Ovary (tissue), 9 donors: ENCODE results near the gene MYO1C. TPM values are rescaled to one million over a fixed set of nuclear protein-coding genes. Genes with fewer than 3 reads are reported as not detected.

Source experiments
- DNase-seq, 5 donors: peaks; one replicate each; pipeline ENCODE4 v3.0.0-alpha.2; 2019 to 2020
- H3K27ac ChIP-seq, 2 donors: fragments of 200-600 bp; one replicate each; pipeline versions ENCODE4 v1.5.1 to v1.8.0; 2019 to 2022
- H3K27me3 ChIP-seq: fragments of 200-600 bp; one replicate; pipeline ENCODE4 v1.8.0; 2022
- H3K36me3 ChIP-seq: fragments of 200-600 bp; sonication (generic); one replicate; pipeline ENCODE4 v1.5.1; 2019
- H3K4me1 ChIP-seq: one replicate; pipeline ENCODE4 v1.8.1; 2013; ENCODE audit warnings: mild to moderate bottlenecking, moderate library complexity; ENCODE audit not compliant: insufficient read depth
- H3K4me3 ChIP-seq: fragments of 200-600 bp; sonication (generic); one replicate; pipeline ENCODE4 v1.5.1; 2017
- H3K9me3 ChIP-seq, 2 donors: fragments of 200-600 bp in 1 of 2; sonication (generic) in 1 of 2; one replicate each; pipeline versions ENCODE4 v1.5.1 to v1.8.1; 2013 to 2019; ENCODE audit warnings: mild to moderate bottlenecking in 1 of 2, moderate library complexity in 1 of 2
- EP300 ChIP-seq: sonication (generic); formaldehyde crosslinking; IDR thresholded peaks from one replicate; pipeline ENCODE4 v1.6.1; 2017; ENCODE audit warnings: antibody characterized with exemption
- POLR2A ChIP-seq: fragments of 450-650 bp; IDR thresholded peaks from one replicate; pipeline ENCODE4 v1.6.1; 2017; ENCODE audit warnings: antibody characterized with exemption, mild to moderate bottlenecking, moderate library complexity
- WGBS, 3 donors: extraction: QIAGEN DNeasy Blood & Tissue Kit in 1 of 3; methylation state at CpG; one replicate each; pipeline versions ENCODE4 v1.1.5 to v1.1.7; 2013 to 2017; 5-methylcytosine and 5-hydroxymethylcytosine counted together
- intact Hi-C, 4 donors: fragments of 100-400 bp; cut with DNase I; formaldehyde crosslinking; loops; one replicate each; pipeline versions ENCODE4 v1.11.0 to v1.15.1; 2022 to 2023
- polyA plus RNA-seq, 2 donors: library from polyadenylated mRNA; stranded (reverse); fragments of 200-250 nt in 1 of 2; fragments of 350-450 nt in 1 of 2; fragmentation: Illumina TruSeq in 1 of 2; extraction: RNeasy Lipid Tissue Mini Kit (QIAGEN cat#74804) in 1 of 2; gene quantifications; one replicate each; pipeline ENCODE4 v1.2.3, GENCODE V29; 2013 to 2014
- total RNA-seq, 7 donors: library from RNA; depleted of rRNA in 2 of 7; stranded (reverse); fragments of >200 nt in 2 of 7; fragmentation: NEBNext Ultra II Directional in 3 of 7; extraction: Animal tissue kit (Norgen Biotek cat#: 25700) in 3 of 7; gene quantifications; one replicate each; pipeline versions ENCODE4 v1.1.0 to v1.2.4, GENCODE V29; 2016 to 2023
- TF ChIP-seq, protein P1 (sequence below), 3 donors: fragments of 450-650 bp in 2 of 3; fragments of 200-600 bp in 1 of 3; IDR thresholded peaks; one replicate each; pipeline versions ENCODE4 v1.5.1 to v1.8.0; 2016 to 2022; ENCODE audit warnings: antibody characterized with exemption in 3 of 3, mild to moderate bottlenecking in 1 of 3
- donor health status: DM: no; HTN: no; CAD: no; lungs with moderate emphysema.
- donor health status: DM: no; HTN: no; CAD: no.
- donor health status: Bipolar disorder and iron deficiency.
- donor health status: DM: yes; HTN: yes; CAD: no.
- donor health status: DM: no; HTN: no; CAD: no.
- donor health status: DM: yes; HTN: yes; CAD: no.

The MYO1C gene
- total and polyA plus RNA-seq, 9 donors: 41.8 to 140 (median 100) TPM

GRCh38 chr17:1481736-1482135 lies 10.8 kb downstream of the MYO1C start:
- no peaks in the 10 kb centered on the region for H3K9me3 ChIP-seq
- WGBS, 3 donors: 73 to 74% (median 74%) methylated on average over 11 of the region's 11 CpGs
- no peak overlapping the region for H3K27ac ChIP-seq
- intact Hi-C loops: no loop called here
- TF ChIP-seq POLR2A (no peak), EP300 (no peak)
- TF ChIP-seq, protein P1, sequence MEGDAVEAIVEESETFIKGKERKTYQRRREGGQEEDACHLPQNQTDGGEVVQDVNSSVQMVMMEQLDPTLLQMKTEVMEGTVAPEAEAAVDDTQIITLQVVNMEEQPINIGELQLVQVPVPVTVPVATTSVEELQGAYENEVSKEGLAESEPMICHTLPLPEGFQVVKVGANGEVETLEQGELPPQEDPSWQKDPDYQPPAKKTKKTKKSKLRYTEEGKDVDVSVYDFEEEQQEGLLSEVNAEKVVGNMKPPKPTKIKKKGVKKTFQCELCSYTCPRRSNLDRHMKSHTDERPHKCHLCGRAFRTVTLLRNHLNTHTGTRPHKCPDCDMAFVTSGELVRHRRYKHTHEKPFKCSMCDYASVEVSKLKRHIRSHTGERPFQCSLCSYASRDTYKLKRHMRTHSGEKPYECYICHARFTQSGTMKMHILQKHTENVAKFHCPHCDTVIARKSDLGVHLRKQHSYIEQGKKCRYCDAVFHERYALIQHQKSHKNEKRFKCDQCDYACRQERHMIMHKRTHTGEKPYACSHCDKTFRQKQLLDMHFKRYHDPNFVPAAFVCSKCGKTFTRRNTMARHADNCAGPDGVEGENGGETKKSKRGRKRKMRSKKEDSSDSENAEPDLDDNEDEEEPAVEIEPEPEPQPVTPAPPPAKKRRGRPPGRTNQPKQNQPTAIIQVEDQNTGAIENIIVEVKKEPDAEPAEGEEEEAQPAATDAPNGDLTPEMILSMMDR (IDR thresholded peaks at IDR 0.05): no peak
- H3K36me3 ChIP-seq: no peaks in the 10 kb centered on the region
- H3K4me1 ChIP-seq: peaks cover 4% of the 10 kb centered on the region
- H3K4me3 ChIP-seq: no peak overlapping the region
- DNase-seq: no peak
- no peaks in the 10 kb centered on the region for H3K27me3 ChIP-seq

GRCh38 chr17:1480747-1481465 lies 11.6 kb downstream of the MYO1C start:
- Histone ChIP-seq H3K4me1 (peaks cover 2% of the 10 kb centered on the region), H3K4me3 (no peak overlapping the region), H3K9me3 (no peaks in the 10 kb centered on the region), H3K27ac (no peak overlapping the region), H3K27me3 (no peaks in the 10 kb centered on the region), H3K36me3 (no peaks in the 10 kb centered on the region)
- intact Hi-C loops: no loop called here
- 72 to 79% (median 75%) methylated on average over 18 of the region's 18 CpGs for WGBS, 3 donors
- DNase-seq: no peak
- TF ChIP-seq, protein P1 (IDR thresholded peaks at IDR 0.05): no peak
- no peak for TF ChIP-seq POLR2A
- TF ChIP-seq EP300: no peak

DNA sequence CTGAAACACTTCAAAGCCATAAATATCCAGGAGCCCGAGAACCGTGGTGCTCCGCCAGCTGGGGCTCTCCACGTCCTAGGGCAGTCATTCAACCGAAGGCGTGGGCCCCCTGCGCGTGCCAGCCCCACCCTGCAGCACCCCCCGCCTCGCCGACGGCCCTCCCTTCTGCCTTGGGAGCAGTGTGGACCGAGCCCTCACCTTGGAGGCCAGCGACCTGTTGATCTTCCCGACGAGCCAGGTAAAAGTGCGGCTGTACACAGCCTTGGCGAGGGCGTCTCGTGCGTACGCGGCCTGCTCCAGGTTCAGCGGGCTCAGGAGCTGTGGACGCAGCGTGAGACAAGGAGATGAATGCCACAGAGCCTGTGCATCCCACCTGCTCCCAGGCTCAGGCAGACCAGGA lies 14.1 kb downstream of the MYO1C start:
- WGBS, 3 donors: 85 to 89% (median 85%) methylated on average over 26 of the region's 26 CpGs
- Histone ChIP-seq H3K36me3 (no peaks in the 10 kb centered on the region), H3K27ac (no peak overlapping the region), H3K27me3 (no peaks in the 10 kb centered on the region), H3K9me3 (no peaks in the 10 kb centered on the region), H3K4me3 (no peak overlapping the region), H3K4me1 (no peaks in the 10 kb centered on the region)
- intact Hi-C loops: no loop called here
- DNase-seq: no peak
- TF ChIP-seq POLR2A (no peak), EP300 (no peak)
- TF ChIP-seq, protein P1 (IDR thresholded peaks at IDR 0.05): no peak

DNA sequence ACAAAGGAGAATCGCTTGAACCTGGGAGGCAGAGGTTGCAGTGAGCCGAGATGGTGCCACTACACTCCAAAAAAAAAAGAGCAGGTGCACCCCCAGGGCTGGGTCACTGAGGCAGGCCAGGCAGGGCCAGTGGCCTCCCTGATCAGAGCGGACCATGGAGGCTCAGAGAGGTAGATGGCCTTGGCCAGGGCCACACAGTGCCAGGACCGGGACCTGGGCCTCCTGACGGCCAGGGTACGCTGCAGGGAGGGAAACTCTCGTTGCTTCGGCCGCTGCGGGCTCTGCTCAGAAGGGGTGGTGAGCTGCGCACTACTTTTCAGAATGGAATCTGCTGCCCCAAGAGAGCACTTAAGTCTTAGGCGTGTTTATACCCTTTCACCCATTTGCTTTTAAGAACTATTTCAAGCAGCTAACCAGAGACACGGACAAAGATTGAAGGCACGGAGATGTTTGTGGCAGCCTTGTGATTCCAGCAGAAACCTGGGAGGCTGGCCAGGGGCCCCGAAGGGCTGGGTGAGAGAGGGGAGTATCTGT lies 17.1 kb downstream of the MYO1C start:
- no peaks in the 10 kb centered on the region for H3K4me1 ChIP-seq
- no peaks in the 10 kb centered on the region for H3K36me3 ChIP-seq
- intact Hi-C loops: no loop called here
- no peak overlapping the region for H3K27ac ChIP-seq
- no peak for DNase-seq
- 71 to 87% (median 75%) methylated on average over 15 of the region's 15 CpGs for WGBS, 3 donors
- H3K4me3 ChIP-seq: no peak overlapping the region
- TF ChIP-seq, protein P1 (IDR thresholded peaks at IDR 0.05): no peak
- no peak for TF ChIP-seq POLR2A
- no peak for TF ChIP-seq EP300
- no peaks in the 10 kb centered on the region for H3K9me3 ChIP-seq
- no peaks in the 10 kb centered on the region for H3K27me3 ChIP-seq
